ENCODE data around the gene STK40. TPM values are rescaled to one million over a fixed set of nuclear protein-coding genes. Genes with fewer than 3 reads are reported as not detected.

The STK40 gene
- polyA plus RNA-seq, 1 donor: 24.2 TPM

GRCh38 chr1:36372617-36373016 lies 13.1 kb downstream of the STK40 start:
- no peak for DNase-seq (ENCODE audit: low read depth)

GRCh38 chr1:36369061-36369861 lies 16.5 kb downstream of the STK40 start:
- no peak for DNase-seq (ENCODE audit: low read depth)

GRCh38 chr1:36367798-36368197 lies 17.9 kb downstream of the STK40 start:
- no peak for DNase-seq (ENCODE audit: low read depth)

- no peak for DNase-seq (ENCODE audit: low read depth)
These were observed 18.7 kb downstream of the STK40 start for GRCh38 chr1:36367066-36367465.

- DNase-seq (ENCODE audit: low read depth): no peak
These were observed 19.5 kb downstream of the STK40 start for GRCh38 chr1:36366091-36366661.

- no peak for DNase-seq (ENCODE audit: low read depth)
These were observed 20.3 kb downstream of the STK40 start for GRCh38 chr1:36365381-36365780.

GRCh38 chr1:36359911-36360550 lies 25.7 kb downstream of the STK40 start:
- DNase-seq (ENCODE audit: low read depth): no peak

- no peak for DNase-seq (ENCODE audit: low read depth)
These were observed 26.3 kb downstream of the STK40 start for GRCh38 chr1:36359383-36359782.

GRCh38 chr1:36358514-36359084 lies 27.1 kb downstream of the STK40 start:
- DNase-seq (ENCODE audit: low read depth): no peak

- DNase-seq (ENCODE audit: low read depth): no peak
These were observed 29.9 kb downstream of the STK40 start for GRCh38 chr1:36355811-36356210.

GRCh38 chr1:36354486-36354885 lies 31.2 kb downstream of the STK40 start:
- DNase-seq (ENCODE audit: low read depth): no peak

GRCh38 chr1:36352910-36353878 lies 32.5 kb downstream of the STK40 start:
- no peak for DNase-seq (ENCODE audit: low read depth)

GRCh38 chr1:36352125-36352909 lies 33.4 kb downstream of the STK40 start:
- no peak for DNase-seq (ENCODE audit: low read depth)

GRCh38 chr1:36351227-36351977 lies 34.3 kb downstream of the STK40 start:
- no peak for DNase-seq (ENCODE audit: low read depth)

GRCh38 chr1:36350659-36351226 lies 35.0 kb downstream of the STK40 start:
- no peak for DNase-seq (ENCODE audit: low read depth)

GRCh38 chr1:36349839-36350238 lies 35.9 kb downstream of the STK40 start:
- DNase-seq (ENCODE audit: low read depth): no peak

GRCh38 chr1:36349241-36349671 lies 36.5 kb downstream of the STK40 start:
- no peak for DNase-seq (ENCODE audit: low read depth)

GRCh38 chr1:36346741-36347370 lies 38.9 kb downstream of the STK40 start:
- DNase-seq (ENCODE audit: low read depth): no peak

GRCh38 chr1:36345353-36345752 lies 40.4 kb downstream of the STK40 start:
- DNase-seq (ENCODE audit: low read depth): no peak

All from forelimb muscle (tissue), 1 donor.